Islet of Langerhans (tissue), 1 donor: ENCODE measurements around the gene HIGD1B.

Experiments
- FAIRE-seq: peaks from one replicate; lab custom pipeline; 2011; peaks lifted over from hg19 to GRCh38; lab: Jason Lieb, UNC

Gene HIGD1B

DNA sequence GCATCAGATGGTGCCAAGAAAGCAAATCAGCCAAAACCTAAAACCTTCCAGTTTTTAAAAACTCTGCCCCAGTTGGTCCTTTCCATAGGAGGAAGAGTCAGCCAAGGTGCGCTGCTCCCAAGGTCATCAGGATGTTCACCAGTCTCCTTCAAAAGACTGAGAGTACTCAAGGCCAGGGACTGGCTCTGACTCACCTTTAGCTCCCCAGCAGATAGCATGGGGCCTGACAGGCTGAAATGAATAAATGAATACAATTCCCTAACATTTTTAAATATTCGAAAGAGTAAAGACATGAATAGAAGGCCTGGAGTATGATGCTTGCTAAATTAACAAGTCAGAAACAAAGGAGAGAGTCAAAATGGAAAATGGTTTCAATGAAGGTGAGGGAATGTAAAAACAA lies 32.4 kb downstream of the HIGD1B start:
- FAIRE-seq, result no peak

DNA sequence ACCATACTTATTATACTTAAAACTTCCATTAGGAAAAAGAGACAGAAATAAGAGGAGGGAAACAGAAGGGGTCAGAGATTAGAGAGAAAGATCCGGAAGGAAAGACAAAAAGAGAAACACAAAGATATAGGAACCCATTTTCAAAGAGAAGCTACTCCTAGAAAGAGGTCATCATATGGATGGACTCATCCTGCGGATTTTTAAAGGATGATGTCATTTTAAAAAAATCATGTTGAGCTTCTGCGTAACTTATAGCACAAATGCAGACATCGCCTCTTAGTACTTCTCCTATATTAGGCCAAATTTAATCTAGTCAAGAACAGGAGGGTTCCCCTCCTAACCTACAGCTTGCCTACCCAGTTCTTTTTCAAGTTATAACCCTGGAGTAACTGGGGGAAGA lies 33.5 kb downstream of the HIGD1B start:
- FAIRE-seq, result no peak

DNA sequence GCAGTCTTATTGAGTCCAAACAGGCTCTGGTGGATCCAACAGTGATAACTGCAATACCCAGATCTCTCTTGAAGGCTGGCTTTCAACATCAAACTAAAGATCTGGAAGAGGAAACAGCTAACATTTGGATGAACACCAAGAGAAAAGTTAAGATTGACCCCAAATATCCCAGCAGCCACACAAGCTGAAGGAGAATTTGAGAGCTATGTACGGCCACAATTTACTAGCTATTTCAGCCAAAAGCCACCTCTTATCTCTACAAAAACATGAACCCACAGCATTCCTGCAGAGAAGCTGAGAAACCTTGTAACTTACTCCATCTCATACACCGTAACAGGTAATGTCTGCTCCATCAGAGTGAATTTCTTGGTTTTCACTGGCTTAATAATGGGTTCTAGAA lies 37.3 kb downstream of the HIGD1B start:
- no peak for FAIRE-seq

DNA sequence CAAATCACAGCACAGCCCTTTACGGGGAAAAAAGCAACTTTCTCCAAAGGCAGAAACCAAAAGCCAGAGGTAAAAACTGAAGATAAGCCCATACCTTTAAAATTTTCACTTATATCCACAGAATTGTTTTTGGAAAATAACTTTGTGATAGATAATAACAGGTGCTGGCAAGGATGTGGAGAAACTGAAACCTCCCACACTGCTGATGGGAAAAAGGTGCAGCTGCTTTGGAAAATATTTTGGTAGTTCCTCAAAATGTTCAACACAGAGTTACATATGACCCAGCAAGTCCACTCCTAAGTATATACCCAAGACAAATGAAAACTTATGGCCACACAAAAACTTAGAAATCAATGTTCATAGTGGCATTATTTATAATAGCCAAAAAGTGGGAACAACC lies 39.3 kb downstream of the HIGD1B start:
- no peak for FAIRE-seq

DNA sequence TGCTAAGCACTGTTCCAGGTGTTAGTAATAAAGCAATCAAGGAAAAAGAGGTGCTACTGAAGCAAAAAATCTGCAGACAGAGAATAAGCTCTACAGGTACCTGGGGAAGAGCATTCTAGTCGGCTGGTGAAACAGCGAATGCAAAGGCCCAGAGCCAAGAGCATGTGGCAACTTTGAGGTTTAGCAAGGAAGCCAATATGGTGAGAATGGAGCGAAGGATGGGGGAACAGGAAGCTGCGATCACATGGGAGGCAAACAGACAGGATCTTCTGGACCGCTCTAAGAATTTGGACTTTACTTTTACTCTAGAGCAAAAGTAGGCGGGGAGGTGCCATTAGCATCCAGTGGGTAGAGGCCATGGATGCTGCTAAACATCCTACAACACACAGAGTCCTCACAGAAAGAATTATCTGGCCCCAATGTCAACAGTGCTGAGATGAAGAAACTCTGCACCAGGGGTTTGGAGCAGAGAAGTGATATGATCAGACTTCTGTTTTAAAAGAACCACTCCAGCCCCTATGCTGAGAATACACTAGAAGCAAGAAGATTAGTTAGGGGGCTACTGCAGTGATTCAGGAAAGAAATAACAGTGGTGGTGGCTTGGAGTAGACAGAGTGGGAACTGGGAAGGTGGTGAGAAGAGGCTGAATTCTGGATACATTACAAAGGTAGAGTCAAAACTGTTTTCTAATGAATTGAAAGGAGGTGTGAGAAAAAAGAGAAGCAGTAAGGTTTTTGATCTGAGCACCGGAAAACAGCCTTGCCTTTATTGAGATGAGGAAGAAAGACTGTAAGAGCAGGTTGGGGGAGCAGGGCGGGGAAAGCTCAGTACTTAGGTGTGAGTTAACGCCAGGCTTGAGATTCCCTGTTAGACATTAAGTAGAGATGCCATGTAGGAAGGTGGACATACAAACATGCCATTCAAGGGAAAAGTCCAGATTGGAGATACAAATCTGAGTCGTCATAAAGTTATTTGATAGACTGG lies 40.6 kb downstream of the HIGD1B start:
- FAIRE-seq, result no peak

DNA sequence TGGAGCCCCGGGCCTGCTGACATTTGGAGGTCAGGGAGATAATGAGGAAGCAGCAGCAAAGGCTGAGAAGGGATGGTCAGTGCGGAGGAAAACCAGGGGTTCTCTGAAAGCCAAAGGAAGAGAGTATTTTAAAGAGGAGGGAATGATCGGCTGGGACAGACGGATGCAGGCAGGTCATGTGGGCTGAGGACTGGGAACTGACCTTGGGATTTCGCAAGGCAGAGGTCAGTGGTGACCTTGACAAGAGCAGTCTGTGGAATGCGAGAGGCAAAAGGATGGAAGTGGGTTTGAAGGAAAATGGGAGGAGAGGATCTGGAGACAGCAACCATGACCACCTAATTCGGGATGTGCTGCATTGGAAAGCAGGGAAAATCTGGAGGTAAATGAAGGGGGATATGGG lies 41.3 kb downstream of the HIGD1B start:
- no peak for FAIRE-seq

DNA sequence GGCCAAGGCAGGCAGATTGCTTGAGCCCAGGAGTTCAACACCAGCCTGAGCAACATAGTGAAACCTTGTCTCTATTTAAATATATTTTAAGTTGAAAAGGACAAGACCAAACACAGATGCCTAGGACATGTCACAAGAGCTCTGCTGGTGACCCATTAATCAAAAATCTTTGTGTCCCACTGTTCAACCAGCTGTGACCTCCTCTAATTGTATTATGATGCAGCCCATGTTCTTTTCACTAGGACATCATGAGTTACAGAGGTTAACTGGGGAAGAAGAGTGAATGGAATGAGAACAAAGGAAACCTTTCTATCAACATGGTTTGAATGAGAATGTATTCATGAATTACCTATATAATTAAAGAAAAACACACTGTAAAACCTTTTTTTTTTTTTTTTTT lies 44.6 kb downstream of the HIGD1B start:
- no peak for FAIRE-seq

DNA sequence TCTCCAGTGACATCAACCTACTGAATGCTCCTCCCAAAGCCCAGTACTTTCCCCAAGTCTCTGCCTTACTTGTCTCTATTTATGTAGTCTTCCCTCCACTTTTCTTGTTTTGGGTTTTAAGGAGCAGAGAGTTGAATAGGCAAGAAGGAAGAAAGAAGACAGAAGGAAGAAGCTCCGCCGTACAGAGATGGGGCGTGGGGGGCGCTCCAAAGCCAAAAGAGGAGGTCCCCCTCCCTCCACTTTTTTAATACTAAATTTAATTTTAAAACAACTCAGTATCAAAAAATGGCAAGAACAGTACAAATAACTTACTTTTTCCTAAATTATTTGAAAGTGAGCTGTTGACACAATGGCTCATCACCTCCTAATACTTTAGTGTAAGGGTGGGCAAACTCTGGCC lies 47.0 kb downstream of the HIGD1B start:
- no peak for FAIRE-seq

DNA sequence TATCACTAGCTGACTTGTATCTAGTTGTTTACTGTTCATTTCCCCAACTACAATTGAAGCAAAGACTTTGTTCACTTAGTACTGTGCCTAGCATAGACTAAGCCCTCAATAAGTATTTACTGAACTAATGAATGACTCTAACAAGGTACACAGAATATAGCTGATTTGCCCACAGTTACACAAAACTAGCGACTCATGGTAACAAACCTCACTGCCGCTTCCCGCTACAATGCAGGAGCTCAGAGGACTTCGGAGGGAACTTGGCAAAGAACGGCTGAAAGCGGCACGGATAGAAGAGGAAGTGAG lies 51.0 kb downstream of the HIGD1B start:
- no peak for FAIRE-seq

DNA sequence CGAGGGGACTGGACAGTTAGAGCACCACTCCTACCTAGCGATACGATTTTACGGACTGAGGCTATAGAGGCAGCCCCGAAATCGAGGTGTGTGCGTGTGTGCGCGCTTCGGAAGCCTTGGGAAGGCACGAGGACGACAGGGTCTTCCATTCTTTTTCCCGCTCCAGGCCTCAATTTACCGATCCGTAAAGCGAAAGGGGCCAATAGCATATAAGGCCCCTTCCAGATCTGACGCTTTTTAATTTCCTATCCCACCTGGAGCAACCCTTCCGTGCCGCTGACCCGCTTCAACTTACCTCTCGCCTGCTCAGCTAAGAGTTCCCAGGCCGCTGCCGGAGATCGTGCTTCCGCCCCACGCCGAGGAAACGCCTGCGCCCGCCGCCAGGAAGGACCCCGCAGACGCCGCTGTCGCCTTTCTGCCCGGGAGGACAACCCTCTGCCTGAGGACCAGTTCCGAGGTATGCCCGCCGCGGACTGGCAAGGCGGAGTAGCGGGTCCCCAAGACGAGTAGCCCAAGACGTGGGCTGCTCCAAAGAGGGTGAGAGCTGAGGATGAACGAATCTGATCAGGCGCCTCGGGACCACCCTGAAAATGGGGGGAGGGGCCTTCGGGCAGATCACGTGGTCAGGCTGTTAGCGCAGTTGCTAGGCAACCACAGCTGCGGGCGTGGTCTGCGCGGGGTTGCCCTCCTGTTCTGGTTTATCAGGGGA lies 51.5 kb downstream of the HIGD1B start, which contains the start of gene EFTUD2:
TSS of gene EFTUD2 (minus strand) at position 372 of the 709 bp plus-strand sequence. CDS start 4,924 bp downstream, outside the sequence.
- FAIRE-seq, result peak; percentile 65
